SK-N-SH (cell line): ENCODE results near the gene LIMA1.

ENCODE experiments used
- CHD2 ChIP-seq: fragments of 150-350 bp; IDR thresholded peaks from 2 replicates; pipeline ENCODE4 v1.6.1; 2018; ENCODE audit warnings: low read length; ENCODE audit not compliant: partially characterized antibody
- ELF1 ChIP-seq: IDR thresholded peaks from 2 replicates; pipeline ENCODE4 v1.4.0; 2012
- EZH2phosphoT487 ChIP-seq: fragments of 200-600 bp; sonication (generic); IDR thresholded peaks from 2 replicates; pipeline ENCODE4 v1.6.1; 2017; ENCODE audit warnings: low read depth, mixed run types, mild to moderate bottlenecking, antibody characterized with exemption, moderate library complexity, borderline replicate concordance
- GABPA ChIP-seq: IDR thresholded peaks from 2 replicates; pipeline ENCODE4 v1.4.0; 2012; ENCODE audit warnings: low read depth, mild to moderate bottlenecking
- MXI1 ChIP-seq: IDR thresholded peaks from 2 replicates; pipeline ENCODE4 v1.6.1; 2012; ENCODE audit warnings: mild to moderate bottlenecking, low read depth, low read length, improper control_type of control experiment
- RAD21 ChIP-seq: IDR thresholded peaks from 2 replicates; pipeline ENCODE4 v1.6.1; 2012; ENCODE audit warnings: mild to moderate bottlenecking, low read length
- TAF1 ChIP-seq: IDR thresholded peaks from 2 replicates; pipeline ENCODE4 v1.6.1; 2012; ENCODE audit warnings: low read depth, mild to moderate bottlenecking, low read length, moderate library complexity, borderline replicate concordance
- TCF12 ChIP-seq: IDR thresholded peaks from 2 replicates; pipeline ENCODE4 v1.4.0; 2012
- TEAD4 ChIP-seq: IDR thresholded peaks from 2 replicates; pipeline ENCODE4 v1.4.0; 2012; ENCODE audit warnings: mild to moderate bottlenecking, borderline replicate concordance; ENCODE audit not compliant: insufficient read depth
- YY1 ChIP-seq: IDR thresholded peaks from 2 replicates; pipeline ENCODE4 v1.4.0; 2012; ENCODE audit warnings: low read depth, mild to moderate bottlenecking
- TF ChIP-seq, protein P1 (sequence below): IDR thresholded peaks from 2 replicates; pipeline ENCODE4 v1.4.0; 2012; ENCODE audit warnings: low read depth
- TF ChIP-seq, protein P2 (sequence below): fragments of 200-600 bp; sonication (generic); IDR thresholded peaks from 2 replicates; pipeline ENCODE4 v1.6.1; 2017; ENCODE audit warnings: antibody characterized with exemption, mild to moderate bottlenecking, moderate library complexity
- TF ChIP-seq, protein P3 (sequence below): IDR thresholded peaks from 2 replicates; pipeline ENCODE4 v1.6.1; 2012; ENCODE audit warnings: mild to moderate bottlenecking, low read depth, low read length, moderate library complexity
- TF ChIP-seq, protein P4 (sequence below): IDR thresholded peaks from 2 replicates; pipeline ENCODE4; 2012

- TF ChIP-seq EZH2phosphoT487 = no peak
- TF ChIP-seq TCF12 = no peak
- TF ChIP-seq, protein P1, sequence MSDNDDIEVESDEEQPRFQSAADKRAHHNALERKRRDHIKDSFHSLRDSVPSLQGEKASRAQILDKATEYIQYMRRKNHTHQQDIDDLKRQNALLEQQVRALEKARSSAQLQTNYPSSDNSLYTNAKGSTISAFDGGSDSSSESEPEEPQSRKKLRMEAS = no peak
- TF ChIP-seq, protein P2, sequence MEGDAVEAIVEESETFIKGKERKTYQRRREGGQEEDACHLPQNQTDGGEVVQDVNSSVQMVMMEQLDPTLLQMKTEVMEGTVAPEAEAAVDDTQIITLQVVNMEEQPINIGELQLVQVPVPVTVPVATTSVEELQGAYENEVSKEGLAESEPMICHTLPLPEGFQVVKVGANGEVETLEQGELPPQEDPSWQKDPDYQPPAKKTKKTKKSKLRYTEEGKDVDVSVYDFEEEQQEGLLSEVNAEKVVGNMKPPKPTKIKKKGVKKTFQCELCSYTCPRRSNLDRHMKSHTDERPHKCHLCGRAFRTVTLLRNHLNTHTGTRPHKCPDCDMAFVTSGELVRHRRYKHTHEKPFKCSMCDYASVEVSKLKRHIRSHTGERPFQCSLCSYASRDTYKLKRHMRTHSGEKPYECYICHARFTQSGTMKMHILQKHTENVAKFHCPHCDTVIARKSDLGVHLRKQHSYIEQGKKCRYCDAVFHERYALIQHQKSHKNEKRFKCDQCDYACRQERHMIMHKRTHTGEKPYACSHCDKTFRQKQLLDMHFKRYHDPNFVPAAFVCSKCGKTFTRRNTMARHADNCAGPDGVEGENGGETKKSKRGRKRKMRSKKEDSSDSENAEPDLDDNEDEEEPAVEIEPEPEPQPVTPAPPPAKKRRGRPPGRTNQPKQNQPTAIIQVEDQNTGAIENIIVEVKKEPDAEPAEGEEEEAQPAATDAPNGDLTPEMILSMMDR = peak; percentile 87
- TF ChIP-seq RAD21 = peak; percentile 93
- TF ChIP-seq CHD2 = no peak
- TF ChIP-seq, protein P3, sequence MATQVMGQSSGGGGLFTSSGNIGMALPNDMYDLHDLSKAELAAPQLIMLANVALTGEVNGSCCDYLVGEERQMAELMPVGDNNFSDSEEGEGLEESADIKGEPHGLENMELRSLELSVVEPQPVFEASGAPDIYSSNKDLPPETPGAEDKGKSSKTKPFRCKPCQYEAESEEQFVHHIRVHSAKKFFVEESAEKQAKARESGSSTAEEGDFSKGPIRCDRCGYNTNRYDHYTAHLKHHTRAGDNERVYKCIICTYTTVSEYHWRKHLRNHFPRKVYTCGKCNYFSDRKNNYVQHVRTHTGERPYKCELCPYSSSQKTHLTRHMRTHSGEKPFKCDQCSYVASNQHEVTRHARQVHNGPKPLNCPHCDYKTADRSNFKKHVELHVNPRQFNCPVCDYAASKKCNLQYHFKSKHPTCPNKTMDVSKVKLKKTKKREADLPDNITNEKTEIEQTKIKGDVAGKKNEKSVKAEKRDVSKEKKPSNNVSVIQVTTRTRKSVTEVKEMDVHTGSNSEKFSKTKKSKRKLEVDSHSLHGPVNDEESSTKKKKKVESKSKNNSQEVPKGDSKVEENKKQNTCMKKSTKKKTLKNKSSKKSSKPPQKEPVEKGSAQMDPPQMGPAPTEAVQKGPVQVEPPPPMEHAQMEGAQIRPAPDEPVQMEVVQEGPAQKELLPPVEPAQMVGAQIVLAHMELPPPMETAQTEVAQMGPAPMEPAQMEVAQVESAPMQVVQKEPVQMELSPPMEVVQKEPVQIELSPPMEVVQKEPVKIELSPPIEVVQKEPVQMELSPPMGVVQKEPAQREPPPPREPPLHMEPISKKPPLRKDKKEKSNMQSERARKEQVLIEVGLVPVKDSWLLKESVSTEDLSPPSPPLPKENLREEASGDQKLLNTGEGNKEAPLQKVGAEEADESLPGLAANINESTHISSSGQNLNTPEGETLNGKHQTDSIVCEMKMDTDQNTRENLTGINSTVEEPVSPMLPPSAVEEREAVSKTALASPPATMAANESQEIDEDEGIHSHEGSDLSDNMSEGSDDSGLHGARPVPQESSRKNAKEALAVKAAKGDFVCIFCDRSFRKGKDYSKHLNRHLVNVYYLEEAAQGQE = no peak
- no peak for TF ChIP-seq GABPA
- TF ChIP-seq ELF1 = no peak
- no peak for TF ChIP-seq YY1
- TF ChIP-seq, protein P4, sequence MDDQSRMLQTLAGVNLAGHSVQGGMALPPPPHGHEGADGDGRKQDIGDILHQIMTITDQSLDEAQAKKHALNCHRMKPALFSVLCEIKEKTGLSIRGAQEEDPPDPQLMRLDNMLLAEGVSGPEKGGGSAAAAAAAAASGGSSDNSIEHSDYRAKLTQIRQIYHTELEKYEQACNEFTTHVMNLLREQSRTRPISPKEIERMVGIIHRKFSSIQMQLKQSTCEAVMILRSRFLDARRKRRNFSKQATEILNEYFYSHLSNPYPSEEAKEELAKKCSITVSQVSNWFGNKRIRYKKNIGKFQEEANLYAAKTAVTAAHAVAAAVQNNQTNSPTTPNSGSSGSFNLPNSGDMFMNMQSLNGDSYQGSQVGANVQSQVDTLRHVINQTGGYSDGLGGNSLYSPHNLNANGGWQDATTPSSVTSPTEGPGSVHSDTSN = no peak
- TF ChIP-seq TAF1 = no peak
- TF ChIP-seq TEAD4 = no peak
- no peak for TF ChIP-seq MXI1
Observed at GRCh38 chr12:50314636-50315312, 31.5 kb upstream of the LIMA1 start.
